CD4-positive, alpha-beta T cell treated with Interleukin-6 at 100 ng/mL for 8 hours (primary cell): Measurements from ENCODE around the gene TGFBI.

Experiments
- DNase-seq: peaks from one replicate; pipeline ENCODE4 v3.0.0-alpha.2; 2020; ENCODE audit warnings: mixed read lengths, low spot score

Gene TGFBI

GRCh38 chr5:136028782-136029742 is at the start of gene TGFBI:
Gene TGFBI, plus strand, starts transcription at chr5:136028988. Its CDS starts 68 bp downstream, at chr5:136029056.
- DNase-seq = peak; percentile 25

DNA sequence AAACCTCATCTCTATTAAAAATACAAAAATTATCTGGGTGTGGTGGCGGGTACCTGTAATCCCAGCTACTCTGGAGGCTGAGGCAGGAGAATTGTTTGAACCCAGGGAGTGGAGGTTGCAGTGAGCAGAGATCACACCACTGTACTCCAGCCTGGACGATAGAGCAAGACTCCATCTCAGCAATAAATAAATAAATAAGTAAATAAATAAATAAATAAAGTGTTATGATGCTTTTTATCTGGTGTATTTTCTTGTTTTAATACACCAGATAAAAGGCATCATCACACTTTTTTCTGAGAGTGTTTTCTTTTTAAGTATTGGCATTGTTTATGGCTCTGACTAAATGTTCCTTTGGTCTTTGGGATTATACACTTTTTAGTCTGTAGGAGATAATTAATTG is 49.8 kb upstream of the TGFBI start:
- no peak for DNase-seq

DNA sequence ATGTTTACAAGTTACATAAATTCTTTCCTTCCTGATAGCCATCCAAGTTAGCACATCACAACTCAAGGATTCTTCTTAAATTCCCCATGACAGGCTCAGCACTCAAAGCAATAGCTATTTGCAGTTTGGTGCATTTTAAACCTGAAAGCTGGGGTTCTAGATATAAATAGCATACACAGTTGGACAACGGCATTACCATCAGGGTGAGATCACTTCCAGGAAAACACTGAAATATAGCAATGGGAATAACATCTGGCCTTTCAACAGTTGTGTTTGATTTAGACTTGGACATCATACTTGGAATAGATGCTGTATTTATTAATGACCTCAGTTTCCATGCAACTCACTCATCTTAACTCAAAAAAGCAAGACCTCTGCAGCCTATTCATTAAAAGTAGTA is 49.3 kb upstream of the TGFBI start:
- no peak for DNase-seq

GRCh38 chr5:135980620-135981019 is 48.2 kb upstream of the TGFBI start:
- no peak for DNase-seq

- DNase-seq = no peak
These were observed 42.8 kb upstream of the TGFBI start for GRCh38 chr5:135985951-135986350.

DNA sequence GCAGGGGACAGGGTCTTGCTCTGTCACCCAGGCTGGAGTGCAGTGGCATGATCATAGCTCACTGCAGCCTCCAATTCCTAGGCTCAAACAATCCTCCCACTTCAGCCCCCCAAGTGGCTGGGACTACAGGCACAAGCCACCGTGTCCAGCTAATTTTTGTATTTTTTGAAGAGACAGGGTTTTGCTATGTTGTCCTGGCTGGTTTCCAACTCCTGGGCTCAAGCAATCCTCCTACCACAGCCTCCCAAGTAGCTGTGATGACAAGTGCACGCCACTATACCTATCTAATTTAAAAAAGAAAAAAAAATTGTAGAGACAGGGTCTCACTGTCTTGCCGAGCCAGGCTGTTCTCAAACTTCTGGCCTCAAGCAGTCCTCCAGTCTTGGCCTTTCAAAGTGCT is 42.4 kb upstream of the TGFBI start:
- no peak for DNase-seq

DNA sequence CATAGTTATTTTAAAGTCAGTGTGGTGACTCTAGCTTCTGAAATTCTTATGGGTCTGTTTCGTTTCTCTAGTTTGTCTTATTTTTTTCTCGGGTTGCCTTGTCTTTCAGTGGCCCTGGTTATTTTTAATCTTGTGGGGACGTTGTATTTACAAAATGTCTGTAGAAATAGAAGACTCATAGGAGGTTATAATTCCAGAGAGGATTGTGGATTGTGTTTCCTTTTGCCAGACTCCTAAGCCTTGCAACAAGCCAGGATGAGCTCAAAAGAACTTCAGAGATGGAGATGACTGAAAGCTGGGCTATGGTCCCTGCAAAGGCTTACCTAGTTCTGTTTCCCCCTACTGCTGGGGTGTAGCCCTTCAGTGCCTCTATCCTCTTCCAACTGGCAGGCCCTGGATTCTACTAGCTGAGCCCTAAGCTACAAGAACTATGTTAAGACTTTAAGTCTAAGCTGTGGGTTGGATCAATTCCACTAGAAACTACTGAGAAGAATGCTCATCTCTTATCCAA is 41.8 kb upstream of the TGFBI start:
- no peak for DNase-seq

DNA sequence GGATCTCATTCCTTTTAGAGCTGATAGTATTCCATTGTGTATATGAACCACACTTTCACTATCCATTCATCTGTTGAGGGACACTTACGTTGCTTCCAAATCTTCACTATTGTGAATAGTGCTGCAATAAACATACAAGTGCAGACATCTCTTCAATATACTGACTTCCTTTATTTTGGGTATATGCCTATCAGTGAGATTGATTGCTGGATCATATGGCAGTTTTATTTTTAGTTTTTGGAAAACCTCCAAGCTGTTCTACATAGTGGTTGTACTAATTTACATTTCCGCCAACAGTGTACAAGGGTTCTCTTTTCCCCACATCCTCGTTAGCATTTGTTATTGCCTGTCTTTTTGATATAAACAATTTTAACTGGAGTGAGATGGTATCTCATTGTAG is 40.2 kb upstream of the TGFBI start:
- DNase-seq = no peak

GRCh38 chr5:135989686-135990085 is 39.1 kb upstream of the TGFBI start:
- DNase-seq = no peak

GRCh38 chr5:135990528-135991255 is 38.1 kb upstream of the TGFBI start:
- no peak for DNase-seq

- DNase-seq = no peak
These were observed 37.4 kb upstream of the TGFBI start for GRCh38 chr5:135991429-135991828.

DNA sequence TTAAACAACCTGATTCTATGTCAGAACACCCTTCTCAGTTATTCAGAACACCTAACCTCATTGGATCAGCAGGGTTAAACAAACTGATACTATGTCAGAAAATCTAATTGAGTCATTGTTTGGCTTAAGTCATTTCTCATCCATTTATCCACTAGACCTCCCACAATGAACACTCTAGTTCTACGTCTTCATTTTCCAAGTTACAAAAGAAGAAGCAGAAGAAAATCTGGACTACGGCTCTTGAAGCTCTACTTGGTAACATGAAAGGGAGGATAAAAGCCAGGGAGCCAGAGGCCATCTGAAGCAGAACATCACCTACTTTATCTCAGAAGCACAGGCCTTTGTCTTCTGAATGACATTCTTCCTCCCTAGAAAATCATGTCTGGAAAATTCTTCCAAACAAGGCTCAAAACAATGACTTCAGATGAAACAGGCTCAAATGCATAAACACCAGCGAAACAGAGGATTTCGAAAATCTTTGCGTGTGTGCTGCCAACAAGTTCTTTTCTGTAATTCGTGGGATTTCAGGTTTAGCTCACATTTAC is 35.4 kb upstream of the TGFBI start:
- no peak for DNase-seq

DNA sequence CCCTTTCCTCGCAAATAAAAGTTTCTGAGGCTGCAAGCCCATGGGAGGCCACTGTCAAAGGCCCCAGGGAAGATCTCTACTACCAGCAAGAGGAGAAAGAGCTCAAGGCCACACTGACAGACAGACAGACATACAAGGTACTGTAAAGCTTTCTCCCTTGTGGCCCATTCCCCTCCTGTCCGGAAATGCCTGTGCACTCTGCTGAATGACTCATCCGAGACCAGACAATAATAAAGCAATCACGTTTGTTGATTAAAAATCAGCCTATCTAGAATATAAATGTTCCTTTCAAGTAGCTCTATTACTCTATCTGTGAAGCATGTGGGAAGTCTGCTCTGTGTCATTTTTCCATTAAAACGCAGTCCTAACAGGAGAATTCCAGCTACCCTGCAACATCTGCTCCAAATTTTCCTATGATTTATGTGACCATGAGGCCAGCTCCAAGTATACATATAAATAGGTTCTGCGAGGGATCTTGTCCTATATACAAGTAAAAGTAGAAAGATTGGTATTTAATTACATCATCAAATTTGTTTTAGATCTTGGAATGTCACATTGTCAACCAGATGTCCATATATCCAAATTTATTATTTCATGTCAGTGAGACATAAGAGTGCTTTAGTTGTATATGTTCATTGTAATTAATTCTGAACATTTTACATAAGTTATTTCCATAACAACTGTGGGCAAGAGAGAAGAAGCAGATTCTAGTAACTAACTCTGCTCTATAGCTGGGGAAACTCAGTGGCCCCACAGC is 34.7 kb upstream of the TGFBI start:
- no peak for DNase-seq

DNA sequence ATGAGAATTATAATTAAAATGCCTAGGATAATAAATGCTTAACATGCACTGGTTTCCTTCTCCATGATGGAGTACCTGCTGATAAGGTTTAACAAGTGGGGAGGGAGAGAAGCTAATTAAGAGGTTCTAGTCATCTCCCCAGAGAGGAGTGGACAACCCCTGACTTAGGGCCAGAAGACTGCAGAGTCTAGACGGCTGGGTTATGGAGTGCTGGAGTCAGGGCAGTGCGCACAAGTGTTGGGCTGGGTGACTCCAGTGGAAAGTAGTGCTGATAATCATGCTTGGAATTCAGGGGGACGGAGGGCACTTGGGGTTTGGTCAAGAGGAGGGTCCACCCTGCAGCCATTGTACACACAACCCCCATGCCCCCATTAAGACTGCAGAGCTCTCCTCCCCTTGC is 32.8 kb upstream of the TGFBI start:
- DNase-seq = no peak

DNA sequence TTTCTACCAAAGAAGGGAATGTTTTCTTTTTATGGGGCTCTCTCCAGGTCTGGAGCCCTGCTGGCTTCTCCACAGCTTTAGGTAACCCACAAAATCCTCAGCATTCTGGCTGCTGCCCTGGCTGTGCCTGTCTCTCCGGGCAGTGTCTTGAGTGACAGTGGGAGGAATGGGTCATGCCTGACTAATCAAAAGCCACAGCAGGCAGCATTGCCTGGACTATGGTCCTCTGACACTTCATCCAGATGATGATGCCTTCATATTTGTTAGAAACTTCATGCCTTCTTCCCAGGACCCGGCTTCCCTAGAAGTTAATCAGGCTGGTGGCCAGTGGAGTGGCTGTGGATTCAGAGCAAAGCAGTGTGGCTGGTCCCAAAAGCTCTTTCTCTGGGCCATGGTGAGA is 32.2 kb upstream of the TGFBI start:
- DNase-seq = no peak

DNA sequence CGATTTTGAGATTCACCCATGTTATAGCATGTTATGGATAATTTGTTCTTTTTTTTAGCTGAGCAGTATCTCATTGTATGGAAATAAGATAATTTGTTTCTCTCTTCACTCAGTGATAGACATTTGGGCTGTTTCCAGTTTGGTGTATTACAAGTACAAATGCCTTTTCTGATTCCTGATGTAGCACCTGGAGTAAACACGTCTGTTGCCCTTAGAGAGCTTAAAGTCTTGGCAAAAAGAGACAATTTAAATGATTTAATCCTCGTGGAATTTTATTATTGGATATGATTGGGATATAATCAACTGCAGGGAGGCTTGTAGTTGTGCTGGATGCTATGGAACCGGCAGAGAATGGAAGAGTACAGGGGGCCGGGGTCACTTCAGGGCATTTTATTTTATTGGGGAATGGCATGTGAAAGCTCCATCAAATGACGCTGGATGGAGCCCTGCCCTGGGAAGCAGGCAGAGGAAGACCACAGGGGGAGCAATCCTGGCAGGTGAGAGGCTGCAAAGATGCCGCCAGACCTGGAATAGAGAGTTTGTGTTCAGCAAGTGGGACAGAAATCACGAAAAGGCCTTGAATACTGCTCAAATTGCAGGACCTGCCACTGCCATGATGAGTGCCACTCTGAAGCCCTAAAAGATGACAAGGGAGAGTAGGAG is 31.0 kb upstream of the TGFBI start:
- no peak for DNase-seq

- DNase-seq = no peak
These were observed 29.9 kb upstream of the TGFBI start for GRCh38 chr5:135998889-135999288.

DNA sequence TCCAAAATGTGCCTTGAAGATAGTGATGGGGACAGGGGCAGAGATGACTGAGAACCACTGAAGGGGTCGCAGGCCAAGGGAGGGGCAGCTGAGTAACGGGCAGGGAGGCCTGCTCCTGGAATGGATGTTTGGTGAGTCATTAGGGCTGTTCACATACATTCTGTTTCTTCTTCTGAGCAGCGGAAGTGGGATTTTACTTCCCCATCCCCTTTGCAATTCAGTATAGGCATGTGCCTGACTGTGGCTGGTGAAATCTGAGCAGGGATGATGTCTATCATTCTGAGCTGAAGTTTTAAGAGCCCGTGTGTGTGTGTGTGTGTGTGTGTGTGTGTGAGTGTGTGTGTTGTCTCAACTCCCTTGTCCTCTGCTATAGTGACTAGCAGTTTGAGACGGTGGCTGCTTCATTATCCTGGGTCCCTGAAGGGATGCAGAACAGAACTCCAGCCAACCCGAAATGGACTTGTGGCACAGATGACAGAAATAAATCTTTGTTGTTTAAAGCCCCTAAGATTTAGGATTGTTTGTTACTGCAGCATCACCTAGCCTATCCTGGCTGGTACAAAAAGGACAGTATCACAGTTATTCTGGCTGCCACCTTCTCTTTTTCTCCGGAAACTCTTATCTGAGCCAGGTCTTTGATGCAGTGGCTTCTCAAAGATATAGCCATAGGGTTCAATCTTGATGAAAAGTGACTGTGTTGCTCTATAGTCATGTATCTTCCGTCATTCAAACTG is 29.2 kb upstream of the TGFBI start:
- DNase-seq = no peak

DNA sequence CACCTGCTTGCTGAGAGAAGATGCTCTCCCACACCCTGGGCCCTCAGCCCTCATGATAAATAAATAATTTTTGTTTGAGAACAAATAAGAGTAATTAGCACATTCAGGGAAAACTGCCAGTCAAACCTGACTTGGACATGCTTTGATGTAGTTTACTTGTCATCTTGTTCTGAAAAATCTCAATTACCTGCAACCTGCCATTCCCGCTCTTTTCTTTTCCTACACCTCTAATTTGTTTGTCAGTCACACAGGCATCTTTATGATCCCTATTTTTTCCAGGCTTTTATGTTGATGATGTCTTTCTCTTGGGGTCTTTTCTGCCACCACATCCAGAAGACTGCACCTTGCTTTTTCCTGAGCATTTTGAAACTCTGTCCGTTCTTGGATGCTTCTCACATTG is 28.6 kb upstream of the TGFBI start:
- no peak for DNase-seq

DNA sequence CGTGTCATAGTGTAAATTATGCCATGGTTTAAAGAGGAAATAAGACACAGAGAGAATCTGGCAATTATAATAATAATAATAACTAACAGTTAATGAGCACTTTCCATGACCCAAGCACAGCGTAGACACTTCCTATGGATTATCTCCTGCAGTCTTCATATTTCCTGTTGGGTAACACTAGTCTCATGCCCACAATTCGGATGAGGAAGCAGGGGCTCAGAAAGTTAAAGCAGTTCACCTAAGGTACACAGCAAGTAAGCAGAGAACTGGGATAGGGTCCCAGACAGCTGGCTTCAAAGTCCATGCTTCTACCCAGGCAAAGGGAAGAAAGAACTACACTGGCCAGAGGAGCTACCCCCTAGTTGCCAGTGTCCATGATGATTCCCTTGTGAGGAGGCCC is 27.9 kb upstream of the TGFBI start:
- DNase-seq = no peak

GRCh38 chr5:136001466-136001981 is 27.3 kb upstream of the TGFBI start:
- DNase-seq = no peak
